GM12892 (cell line): ENCODE measurements around the gene PKMYT1.

Experiments
- POLR2A ChIP-seq: IDR thresholded peaks from 2 replicates; pipeline ENCODE4 v1.6.1; 2011; ENCODE audit warnings: low read depth, low read length, control low read depth
- POLR2AphosphoS5 ChIP-seq: IDR thresholded peaks from 2 replicates; pipeline ENCODE4 v1.6.1; 2011; ENCODE audit warnings: low read depth, low read length, control low read depth

GRCh38 chr16:3022684-3023414, 42.6 kb upstream of the PKMYT1 start:
- no peak for TF ChIP-seq POLR2AphosphoS5
- no peak for TF ChIP-seq POLR2A
